GM20431 (cell line): ENCODE data around the gene YY1.
"Not testable (repeated sequence)": the region's sequence is repeated elsewhere in the genome, so short reads cannot be mapped to it uniquely, and the experiment has no call there.

Experiments
- in situ Hi-C: fragments of 300-500 bp; cut with MseI, MboI; formaldehyde crosslinking; loops from one replicate; pipeline ENCODE4 v1.15.0; 2020; ENCODE audit warnings: low sequenced_read_pairs; ENCODE audit not compliant: unreplicated experiment

YY1 gene

DNA sequence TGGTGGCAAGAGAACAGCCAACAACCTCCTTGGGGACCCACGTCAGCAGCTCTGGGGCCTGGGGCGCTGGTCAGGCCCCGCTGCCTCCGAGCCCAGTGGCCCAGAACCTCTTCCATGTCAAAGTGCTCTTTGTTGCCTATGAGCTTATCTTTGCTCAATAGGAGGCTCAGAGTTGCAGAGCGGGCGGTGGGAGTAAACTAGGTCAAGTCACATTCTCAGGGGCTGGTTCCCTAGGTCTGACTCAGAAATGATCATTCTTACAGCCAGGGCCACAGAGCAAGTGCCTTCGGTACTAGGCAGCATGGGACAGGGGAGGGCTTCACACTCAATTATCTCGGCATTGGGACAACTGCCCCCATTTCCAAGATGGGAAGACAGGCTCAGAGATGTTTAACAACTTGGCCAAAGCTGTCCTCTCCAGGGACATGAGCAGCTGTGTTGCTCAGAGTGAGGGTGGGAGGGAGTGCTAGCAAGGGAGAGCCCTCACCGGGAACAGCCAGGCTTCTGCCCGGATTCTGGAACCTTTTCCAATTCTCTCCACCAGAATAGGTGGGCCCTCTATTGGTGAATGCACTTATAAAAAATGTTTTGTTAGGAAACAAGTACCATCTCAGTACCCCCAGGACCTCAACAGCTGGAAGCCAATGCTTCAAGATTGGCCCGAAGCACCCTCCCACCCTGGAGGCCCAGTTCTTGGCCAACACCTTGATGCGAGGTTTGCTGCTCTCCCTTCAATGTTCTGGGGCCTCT, 55.4 kb downstream of the YY1 start:
- in situ Hi-C loops, result no loop called here

DNA sequence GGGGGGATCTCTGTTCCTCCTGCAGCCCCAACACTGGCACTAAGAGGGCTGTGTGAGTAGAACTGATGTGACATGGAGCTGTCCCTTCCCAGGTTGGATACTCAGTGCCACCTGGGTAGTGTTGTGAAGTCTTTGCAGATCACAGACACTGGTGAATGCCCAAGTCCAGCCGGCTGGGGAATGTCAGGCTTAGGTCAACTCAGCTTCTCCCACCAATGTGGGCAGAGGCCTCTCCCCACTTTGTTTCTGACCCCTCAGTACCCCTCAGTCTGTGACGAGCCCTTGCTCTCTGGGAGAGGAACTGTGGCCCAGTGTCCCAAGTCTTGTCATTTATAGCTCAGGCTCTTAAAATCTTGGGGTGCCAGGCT, 56.0 kb downstream of the YY1 start:
- in situ Hi-C loops, result no loop called here

DNA sequence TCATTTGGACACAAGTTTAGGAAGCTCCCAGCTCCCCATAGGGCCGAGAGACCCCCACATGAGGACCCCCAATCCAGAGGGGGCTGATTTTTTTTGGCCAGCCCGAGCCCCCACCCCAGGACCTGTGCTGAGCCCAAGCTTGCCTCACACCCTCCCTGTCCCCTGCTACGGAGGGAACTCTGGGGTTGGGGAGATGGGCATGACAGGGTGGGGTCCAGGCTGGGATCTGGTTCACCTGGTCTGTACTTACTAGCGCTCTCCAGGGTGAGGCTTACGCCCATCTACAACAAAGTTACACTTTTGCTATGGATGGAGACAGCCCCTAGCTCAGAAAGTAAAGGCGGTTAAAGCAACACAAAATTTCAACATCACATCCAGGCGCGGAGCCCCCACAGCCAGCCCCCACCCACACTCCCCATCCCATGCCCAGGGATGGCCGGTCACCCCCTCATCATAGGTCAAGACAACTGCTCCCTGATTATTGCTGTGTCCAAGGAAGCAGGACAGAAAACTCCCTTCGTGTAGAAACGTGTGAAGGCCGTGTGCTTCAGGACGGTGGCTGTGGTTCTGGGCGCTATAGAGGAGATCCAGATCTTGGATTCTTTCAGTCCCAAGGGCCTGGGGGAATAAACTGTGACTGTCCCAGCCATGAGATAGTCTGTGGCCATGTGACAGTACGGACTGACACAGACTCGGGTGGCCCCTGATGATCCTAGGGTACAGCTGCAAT, 56.6 kb downstream of the YY1 start:
- in situ Hi-C loops, result no loop called here

DNA sequence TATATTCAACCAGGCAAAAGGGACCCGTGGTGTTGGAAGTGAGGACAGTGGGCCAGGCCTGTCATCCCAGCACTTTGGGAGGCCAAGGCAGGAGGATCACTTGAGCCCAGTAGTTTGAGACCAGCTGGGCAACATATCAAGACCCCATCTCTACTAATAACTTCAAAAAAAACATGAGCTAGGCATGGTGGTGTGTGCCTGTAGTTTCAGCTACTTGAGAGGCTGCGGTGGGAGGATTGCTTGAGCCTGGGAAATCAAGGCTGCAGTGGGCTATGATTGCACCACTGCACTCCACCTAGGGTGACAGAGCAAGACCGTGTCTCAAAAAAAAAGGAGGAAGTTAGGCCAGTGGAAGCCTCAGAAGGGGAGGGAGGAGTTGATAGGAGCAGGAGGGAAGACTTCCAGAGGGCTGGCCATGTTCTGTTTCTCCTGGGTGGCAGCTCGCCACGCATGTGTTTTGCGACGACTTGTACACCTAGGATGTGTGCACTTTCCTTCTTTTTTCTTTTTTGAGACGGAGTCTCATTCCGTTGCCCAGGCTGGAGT, 57.2 kb downstream of the YY1 start:
- in situ Hi-C loops, result no loop called here

DNA sequence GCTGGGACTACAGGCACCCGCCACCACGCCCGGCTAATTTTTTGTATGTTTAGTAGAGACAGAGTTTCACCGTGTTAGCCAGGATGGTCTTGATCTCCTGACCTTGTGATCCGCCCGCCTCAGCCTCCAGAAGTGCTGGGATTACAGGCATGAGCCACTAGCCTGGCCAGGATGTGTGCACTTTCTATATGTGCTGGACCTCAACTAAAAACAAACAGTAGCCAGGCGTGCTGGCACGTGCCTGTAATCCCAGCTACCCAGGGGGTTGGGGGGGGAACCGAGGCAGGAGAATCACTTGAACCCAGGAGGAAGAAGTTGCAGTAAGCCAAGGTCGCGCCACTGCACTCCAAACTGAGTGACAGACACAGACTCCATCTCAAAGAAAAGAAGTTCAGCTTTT, 57.8 kb downstream of the YY1 start:
- in situ Hi-C loops, result not testable (repeated sequence)

DNA sequence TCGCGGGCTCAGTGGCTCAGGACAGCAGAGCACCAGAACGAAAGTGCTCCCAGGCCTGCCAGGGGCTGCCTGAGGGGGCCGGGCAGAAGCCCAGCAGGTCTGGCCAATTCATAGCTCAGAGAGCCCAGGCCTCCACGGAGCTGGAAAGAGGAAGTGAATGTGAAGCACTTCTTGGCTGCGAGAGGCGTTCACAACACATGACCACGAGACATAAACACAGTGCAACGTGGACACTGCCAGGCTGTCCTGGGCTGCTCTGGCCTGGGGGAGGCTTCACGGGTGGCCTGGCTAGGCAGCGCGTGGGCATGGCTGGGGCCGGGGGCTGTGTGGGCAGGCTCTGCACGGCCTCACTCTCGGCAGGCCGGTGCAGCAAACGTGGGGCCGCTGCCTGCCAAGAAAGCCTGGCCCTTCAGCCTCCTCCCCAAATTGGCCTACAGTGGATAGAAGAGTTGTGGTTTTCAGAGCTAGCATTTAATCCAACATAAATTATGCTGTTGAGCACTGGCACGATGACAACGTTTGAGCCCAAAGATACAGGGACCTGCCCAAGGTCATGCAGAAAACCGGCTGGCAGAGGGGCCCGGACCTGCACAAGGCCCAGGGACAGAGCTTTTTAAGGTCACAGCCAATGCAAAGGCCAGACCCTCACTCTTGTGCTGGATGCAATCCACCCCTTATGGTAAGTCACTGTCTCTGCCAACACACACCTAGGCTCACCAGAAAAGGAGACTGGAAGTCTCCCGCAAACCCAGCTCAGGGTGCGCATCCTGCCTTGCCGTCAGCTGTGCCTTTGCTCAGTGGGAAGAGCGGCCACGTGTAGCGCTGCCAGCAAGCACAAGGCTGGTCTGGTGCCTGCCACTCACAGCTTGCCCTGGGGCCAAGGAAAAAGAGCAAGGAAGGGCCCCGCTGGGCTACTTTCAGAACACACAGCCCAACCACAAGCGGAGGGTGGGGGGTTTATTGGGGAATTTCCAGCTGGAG, 58.7 kb downstream of the YY1 start:
- in situ Hi-C loops, result no loop called here

DNA sequence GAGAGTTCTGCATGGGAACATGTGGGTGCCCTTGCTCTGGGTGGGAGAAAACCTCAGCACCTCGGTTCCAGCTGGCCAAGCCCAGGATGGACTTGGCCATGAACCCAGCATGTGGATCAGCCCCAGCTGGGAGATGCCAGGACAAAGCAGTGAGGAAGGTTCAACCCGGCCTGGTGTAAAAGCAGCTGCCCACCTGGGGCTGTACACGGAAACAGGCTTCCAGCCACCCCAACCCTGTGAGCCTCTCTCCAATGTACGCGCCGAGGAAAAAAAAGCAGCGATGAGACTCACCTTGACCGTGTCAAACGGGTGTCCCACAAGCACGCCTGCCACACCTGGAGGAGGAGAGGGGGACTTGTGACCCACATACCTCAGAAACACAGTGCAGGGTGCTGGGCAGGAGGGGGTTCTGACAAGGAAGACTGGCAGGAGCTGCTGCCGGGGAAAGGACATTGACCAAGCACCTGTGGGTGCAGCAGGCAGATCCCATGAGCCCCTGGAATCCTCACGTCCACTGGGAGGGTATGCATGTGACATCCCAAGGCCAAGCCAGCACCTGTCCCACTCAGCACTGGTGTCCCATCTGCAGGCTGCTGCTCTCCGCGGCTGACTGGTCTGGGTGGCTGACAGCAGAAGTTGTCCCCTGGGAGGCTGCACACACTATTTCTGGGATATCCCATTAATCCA, 59.8 kb downstream of the YY1 start:
- in situ Hi-C loops, result no loop called here

DNA sequence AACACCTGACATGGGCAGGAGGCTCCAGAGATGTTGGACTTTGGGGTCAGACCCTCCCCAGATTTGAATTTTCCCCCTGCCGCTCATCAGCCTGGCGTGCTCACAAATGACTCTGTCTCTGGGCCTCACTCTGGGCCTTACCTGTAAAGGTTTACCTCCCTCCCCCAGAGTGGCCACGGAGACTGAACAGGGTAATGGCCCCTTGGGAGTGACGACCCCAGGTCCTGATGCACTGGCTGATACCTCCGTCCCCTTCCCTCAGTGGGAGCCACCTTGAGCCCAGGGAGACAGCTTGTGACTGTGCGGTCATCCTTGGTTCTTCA, 60.3 kb downstream of the YY1 start:
- in situ Hi-C loops, result no loop called here

DNA sequence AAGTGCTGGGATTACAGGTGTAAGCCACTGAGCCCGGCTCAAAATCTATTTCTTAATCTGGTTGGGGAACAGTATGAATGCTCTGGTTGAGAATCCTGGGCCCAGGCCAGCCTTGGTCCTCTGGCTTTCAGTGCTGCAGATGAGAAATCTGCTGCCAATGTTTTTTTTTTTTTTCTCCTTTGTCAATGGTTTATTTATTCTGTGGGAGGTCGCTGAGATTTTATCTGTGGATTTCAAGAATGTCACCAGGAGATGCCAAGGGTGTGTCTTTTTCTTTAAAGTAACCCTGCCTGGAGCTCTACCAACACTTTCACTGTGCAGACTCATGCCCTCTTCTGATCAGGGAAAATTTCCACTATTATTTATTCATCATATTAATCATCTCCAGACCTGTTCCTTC, 63.7 kb downstream of the YY1 start:
- in situ Hi-C loops, result no loop called here

DNA sequence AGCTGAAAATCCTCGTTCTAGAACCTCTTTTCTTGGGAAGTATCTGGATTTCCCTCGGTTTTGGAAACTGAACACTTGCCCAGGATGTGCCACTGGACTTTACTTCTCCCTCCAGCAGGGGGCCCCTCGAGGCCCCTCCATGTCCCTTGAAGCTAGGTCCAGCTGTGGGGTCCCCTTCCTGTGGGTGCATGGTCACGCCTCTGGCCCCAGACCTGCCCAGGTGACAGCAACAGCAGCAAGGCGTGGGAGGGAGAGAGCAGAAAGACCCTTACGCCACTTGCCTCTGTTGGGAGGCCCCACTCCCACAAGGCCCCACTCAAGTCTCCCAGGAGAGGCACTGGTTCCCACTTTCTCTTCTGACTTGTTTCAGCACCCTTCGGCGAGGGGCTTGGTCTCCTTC, 64.2 kb downstream of the YY1 start:
- in situ Hi-C loops, result no loop called here

DNA sequence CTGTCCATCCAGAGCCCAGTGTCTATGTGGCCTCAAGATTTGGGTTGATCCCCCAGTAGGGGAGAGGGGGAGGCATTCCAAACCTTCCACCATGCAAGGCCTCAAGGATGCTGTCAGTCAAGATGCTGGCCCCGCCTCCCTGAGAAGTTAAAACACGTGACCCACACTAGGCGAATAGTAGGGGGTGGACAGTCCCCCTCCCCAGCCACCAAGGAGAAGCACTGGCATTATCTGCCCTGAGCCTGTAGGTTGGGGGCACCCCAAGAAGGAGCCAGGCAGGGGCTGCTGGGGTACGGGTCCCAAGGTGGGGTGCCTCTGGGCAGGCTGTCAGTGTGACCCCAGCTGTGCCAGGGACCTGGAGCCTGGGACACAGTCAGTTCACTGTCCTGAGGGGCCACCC, 65.0 kb downstream of the YY1 start:
- in situ Hi-C loops, result no loop called here

DNA sequence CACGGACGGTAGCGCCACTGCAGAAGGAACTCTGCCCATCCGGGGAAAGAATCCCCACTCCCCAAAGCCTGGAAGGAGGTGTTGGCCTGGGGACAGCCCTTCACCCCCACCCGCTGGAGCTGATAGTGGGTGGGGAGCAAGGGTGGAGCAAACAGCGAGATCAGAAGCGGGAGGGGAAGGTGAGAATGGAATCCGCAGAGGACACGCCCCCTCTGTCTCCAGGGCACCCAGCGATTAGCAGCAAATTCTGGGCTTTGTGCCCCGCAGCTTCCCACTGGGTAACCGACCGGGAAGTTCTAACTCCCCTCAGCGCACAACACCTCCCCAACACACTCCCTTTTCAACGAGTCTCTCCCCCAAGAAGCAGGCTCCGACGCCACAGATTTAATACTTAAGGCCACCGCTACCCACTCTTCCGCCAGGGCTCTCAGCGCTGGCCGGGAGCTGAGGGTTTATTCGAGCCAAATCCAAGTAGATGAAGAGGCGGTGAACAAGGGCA, 65.9 kb downstream of the YY1 start:
- in situ Hi-C loops, result no loop called here

DNA sequence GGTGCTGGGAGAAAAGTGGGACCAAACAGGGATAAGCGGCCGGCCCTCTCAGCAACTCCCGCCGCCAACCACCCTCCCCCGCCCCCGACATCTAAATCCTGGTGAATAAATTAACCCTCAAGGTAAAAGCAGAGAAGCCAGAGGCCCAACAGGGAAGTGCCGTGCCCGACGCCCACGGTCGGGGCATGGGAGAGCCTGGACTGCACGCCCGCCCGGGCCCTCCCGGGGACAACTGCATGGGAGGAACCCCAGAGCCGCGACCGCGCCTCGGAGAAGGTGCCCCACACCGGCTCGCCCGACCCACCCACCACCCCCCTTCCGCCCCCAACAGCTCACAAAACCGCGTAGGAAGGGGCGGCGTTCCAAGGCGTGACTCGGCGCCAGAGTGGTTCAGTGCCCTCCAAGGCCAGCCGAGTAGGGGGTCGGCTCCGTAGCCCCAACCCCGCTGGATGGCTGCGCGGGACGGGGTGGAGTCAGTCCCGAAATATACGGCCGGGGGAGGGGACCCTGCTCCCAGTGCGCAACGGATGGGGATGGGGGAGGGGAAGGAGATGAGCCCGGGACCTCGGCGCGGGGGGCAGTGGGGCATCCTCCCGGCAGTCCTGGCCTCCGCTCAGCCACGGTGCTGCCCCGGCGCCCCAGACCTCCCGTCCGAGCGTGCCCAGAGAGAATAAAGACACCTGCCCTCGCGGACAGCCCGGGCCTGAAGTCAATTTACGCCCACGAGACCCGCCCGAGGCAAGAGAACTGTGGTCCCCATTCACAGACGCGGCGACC, 66.6 kb downstream of the YY1 start:
- in situ Hi-C loops, result no loop called here

DNA sequence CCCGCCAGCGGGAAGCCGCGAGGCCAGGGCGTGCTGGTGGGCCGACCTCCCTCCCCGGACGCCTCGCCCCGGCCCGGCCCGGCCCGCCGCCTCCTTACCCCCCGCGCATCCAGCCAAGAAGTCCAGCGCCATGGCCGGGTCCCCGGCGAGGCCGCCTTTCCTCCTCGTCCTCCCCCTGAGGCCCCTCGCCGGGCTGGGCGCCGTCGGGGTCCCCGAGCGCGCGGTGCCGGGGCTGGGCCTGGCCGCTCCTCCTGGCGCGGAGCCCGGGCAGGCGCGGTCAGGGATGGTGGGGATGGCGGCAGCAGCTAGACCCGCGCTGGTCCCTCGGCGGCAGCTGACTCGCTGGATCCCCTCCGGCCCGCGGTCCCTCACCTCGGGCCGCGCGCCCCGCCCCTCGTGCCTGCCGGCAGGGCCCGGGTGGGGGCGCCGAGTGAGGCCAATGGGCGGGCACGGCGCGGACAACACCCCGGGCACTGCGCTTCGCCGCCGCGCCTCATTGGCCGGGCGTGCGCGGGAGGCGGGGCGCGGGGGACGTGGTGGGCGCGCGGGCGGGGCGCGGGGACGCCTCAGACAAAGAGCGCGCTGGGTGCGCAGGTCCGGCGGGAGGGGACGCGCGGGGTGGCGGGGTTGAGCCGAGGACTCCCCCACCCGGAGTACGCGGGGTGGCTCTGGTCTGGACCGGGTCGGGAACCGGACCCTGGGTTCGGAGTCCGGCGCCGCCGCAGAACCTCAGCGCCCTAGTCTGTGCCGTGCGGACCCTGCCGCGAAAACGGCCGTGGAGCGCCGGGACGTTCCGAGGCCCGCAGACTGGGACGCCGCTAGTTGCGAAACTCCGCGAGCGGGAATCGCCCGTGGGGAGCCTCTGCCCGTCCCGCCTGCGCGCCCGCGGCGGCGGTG, 67.4 kb downstream of the YY1 start, which contains the start of gene SLC25A29:
Gene SLC25A29 (minus strand): TSS at position 344 of the 897 bp plus-strand sequence. CDS start 212 bp downstream, at position 132.
- in situ Hi-C loops, result no loop called here

DNA sequence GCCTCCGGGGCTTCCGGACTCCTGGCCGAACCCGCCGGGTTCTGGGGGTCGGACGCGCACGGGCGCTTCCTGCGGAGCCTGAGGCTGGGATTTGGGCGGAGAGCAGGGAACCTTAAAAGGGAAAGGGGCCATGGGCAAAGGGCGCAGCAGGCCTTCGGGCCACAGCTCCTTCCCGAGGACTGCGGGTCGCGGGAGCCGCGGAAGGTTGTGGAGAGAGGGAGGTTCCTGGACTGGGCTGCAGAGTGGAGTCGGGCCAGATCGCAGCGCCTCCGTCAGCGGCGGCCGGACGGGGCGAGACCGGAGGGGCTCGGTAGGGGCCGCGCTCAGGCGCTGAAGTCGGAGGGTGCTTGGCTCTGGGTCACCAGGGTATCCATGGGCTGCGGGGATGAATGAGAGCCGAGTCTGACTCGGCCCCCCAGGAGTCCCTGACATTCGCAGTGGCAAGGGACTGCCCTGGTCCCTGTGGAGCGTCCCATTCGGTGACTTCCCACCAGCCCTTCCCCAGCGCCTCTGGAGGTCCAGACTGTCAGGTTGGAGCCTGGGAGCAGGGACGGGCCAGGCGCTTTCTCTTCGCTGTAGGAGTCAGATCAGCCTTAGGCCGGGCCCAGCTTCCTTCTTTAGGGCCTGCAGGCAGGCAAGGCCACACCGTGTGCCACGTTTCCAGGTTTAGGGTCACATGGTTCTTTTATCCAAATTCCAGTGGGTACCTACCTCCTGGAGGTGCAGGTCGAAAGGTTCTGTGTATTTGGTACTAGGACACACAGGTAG, 68.2 kb downstream of the YY1 start:
- in situ Hi-C loops, result no loop called here

DNA sequence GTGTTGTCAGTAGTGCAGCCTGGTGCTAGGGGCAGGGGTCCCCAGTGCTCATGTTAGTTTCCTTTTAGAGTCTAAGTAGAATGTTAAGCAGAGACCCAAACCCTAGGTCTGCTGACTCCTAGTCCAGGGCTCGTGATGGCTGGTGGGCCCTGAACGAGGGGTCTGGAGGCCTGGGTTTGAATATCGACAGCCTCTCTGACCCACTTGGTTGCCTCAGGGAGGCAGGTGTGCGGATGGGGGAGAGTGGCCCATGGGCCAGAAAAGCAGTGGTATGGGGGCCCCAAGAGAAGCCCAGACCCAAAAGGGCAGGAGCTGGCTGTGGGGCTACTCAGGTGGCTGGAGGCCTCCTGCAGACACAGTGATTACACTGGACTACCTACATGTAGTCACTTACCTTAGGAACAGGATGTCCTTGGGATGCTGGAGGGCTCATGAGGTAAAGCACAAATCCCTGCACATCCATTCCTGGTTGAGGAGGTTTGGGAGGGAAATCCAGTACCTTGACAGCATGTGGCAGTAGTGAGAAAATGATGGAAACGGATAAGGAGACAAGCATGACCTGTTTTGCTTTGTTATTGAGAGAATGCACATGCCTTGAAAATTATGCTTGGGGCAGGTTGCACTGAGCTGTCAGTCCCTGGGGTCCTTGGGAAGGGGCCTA, 69.0 kb downstream of the YY1 start:
- in situ Hi-C loops, result no loop called here

DNA sequence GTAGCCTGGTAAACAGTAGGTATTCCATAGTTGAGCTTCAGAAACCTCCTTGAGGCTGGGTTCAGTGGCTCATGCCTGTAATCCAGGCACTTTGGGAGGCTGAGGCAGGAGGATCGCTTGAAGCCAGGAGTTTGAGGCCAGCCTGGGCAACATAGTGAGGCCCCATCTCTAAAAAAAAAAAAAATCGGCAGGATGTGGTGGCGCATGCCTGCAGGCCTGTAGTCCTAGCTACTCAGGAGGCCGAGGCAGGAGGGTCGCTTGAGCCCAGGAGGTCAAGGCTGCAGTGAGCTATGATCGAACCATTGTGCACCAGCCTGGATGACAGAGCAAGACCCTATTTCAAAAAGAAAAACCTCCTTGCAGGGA, 69.5 kb downstream of the YY1 start:
- in situ Hi-C loops, result not testable (repeated sequence)
